ENCODE data around the gene MADD.

DNA sequence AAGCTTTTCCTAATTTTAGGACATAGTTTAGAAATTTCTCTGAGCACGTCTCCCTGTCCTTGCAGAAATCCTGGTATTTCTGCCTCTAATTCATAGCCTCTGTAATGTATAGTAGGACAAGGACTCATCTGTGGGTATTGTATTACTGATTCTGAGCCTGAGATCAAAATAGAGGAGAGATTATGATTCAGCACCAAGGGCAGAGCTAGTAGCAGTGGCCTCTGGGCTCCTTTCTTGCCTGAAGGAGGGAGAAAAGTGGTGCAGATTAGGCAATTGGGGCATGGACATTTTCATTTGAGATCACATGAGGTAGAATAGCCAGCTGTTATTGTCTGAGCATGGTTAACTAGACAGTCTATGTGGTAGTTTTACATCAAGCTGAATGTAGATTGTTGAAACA lies 2.8 kb downstream of the MADD start:
- TF ChIP-seq, protein P1, sequence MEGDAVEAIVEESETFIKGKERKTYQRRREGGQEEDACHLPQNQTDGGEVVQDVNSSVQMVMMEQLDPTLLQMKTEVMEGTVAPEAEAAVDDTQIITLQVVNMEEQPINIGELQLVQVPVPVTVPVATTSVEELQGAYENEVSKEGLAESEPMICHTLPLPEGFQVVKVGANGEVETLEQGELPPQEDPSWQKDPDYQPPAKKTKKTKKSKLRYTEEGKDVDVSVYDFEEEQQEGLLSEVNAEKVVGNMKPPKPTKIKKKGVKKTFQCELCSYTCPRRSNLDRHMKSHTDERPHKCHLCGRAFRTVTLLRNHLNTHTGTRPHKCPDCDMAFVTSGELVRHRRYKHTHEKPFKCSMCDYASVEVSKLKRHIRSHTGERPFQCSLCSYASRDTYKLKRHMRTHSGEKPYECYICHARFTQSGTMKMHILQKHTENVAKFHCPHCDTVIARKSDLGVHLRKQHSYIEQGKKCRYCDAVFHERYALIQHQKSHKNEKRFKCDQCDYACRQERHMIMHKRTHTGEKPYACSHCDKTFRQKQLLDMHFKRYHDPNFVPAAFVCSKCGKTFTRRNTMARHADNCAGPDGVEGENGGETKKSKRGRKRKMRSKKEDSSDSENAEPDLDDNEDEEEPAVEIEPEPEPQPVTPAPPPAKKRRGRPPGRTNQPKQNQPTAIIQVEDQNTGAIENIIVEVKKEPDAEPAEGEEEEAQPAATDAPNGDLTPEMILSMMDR (IDR thresholded peaks at IDR 0.05), result no peak
- TF ChIP-seq POLR2A (IDR thresholded peaks at IDR 0.05), result no peak

All from right lobe of liver (tissue), 4 donors.